UCSD-AML1 (cell line): ENCODE measurements around the gene SMAD2.
A peak's percentile ranks its signal among the peaks of the same experiment; 100 is the strongest.
"Not testable (repeated sequence)": the region's sequence is repeated elsewhere in the genome, so short reads cannot be mapped to it uniquely, and the experiment has no call there.

ENCODE experiments used
- DNase-seq: peaks from one replicate; lab custom pipeline; 2025; ENCODE audit not compliant: unreplicated experiment; lab: John Stamatoyannopoulos, UW

The SMAD2 gene

DNA sequence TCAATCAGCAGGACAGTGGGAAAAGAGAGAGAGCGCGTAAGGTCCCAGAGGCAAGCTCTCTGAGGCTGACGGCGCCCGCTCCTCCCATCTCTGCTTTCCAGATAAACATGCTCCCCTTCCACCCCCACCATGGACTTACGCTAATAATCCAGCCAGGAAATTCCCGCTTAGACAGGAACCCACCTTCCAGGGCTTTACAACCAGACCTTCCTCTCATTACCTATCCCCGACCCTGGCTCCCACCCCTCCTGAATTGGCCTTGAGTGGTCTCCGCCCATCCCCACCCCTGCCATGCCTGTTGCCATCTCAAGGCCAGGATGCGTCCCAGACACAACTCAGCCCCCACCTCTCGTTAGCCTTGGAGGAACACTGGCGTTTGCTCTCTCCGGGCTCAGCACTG, 131.1 kb downstream of the SMAD2 start:
- no peak for DNase-seq

- no peak for DNase-seq
Measured at GRCh38 chr18:47798366-47798765, 132.1 kb downstream of the SMAD2 start.

- no peak for DNase-seq
Measured at GRCh38 chr18:47797126-47797525, 133.3 kb downstream of the SMAD2 start.

DNA sequence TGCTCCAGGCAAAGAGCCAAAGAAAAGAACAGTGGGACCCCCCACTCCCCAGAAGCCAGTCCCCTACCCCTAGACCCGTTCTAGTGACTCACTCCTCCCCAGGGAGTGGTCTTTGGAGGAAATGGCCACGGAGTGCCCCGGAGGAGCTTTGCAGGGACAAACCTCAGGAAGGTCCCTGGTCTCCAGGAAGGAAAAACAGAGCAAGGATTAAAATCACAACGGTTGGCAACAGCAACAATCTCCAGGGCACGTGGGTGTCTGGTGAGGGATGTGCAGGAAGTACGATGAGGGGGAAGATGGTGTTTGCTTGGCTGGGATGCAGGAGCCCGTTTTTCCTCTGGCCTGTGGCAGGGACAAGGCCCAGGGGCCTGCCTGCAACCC, 135.0 kb downstream of the SMAD2 start:
- no peak for DNase-seq

GRCh38 chr18:47794725-47795433, 135.6 kb downstream of the SMAD2 start:
- DNase-seq, result no peak

DNA sequence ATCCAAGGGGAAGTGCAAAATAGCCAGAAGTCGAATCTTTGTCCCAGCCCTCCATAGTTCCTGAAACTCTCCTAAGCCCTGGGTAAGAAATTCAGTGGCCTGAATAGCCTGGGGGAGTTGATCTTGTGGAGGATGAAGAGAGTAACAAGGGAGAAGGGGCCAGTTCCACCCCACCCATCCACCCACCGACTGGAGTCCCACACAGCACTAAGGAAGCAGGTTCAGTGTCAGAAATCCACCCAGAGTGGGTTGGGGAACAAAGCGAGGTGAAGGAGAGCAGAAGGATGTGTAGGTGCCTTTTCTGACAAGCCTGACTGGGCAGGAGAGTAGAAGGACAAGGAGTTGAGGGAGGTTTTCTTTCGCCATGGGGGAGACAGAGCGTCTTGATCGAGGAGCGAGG, 136.8 kb downstream of the SMAD2 start:
- DNase-seq, result no peak

DNA sequence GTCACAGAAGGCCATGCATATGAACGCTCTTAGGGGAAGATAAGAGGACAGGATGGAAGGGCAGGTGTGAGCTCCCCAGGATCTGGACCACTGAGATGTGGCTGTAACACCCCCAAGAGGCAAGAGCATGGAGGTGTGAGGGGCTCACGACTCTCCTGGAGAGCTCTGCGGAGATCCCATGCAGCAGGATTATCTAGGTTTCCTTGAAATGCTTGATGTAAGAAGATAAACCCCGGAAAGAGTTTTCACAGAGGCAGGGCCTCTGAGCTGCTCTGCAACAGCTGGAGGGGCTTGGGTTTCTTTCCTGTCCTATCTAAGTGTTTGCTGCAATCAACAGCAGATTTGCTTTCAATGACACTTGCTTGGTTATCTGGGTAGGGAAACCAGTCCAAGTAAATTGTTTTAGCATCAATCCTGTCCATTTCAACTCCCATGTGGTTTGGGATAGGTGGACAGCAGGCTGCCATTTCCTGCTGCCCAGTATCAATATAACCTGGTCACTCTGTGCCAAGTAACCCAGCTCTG, 138.9 kb downstream of the SMAD2 start:
- no peak for DNase-seq

DNA sequence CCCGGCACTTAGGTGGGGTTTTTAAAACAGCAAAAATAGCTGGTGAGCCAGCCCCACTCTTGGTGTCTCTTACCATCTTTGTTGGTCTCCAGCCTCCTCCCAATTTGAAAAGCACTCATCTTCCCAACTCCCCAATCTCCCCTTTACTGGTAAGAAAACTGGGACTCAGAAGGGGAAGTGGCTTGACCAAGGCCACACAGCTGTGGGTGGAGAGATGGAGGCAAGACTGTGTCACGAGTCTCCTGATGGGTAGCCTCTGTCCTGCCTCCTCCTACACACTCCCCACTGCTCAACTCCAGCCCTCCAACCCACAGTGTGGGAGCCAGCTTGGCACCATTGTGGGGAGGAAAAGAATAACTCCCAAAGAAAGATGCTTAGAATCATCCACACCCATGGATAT, 140.4 kb downstream of the SMAD2 start:
- DNase-seq, result no peak

GRCh38 chr18:47788621-47789020, 141.8 kb downstream of the SMAD2 start:
- DNase-seq, result no peak

DNA sequence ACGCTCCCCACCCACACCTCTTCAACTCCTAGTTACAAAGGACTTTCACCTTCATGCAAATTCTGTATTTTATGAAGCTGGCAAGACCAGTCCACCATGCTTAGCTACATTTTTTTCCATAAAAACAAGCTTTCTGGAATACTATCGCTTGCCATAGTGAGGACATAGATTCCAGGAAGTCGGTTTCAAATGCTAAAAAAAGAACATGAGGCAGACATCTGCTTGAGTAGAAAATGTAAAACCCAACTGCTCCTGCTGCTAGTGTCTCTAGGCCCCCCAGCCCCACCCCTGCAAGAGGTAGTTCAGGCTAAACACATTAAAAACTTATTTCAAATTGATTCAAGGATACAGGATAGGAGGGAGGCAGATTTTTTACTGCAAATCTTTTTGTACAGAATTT, 148.9 kb downstream of the SMAD2 start:
- no peak for DNase-seq

DNA sequence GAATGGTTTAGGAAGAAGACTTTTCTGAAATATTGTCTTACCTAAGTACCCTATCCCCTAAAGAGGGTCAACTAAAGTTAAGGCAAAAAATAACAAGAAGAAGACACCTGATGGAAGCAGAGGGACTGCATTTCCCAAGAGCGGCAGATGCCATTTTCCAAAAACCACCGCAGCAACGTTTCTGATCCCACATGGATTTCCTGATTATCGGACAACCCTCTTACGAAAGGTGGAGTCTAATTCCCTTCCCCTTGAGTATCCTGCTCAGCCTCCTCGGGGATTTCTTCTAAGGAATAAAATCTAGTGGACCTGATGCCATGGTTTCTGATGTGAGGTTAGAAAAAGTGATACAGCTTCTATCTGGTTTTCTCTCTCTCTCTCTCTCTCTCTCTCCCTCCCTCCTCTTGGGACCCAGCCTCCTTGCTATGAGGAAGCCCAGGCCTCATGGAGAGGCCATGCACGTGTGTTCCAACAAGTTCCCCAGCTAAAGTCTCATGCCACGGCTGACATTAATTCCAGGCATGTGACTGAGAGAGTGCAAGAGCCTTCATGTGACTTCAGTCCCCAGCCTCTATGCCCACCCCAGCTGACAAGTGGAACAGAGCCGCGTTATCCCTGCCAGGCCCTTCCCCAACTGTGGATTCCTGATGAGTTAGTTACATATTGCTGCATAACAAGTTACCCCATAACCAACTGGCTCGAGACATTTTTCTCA, 150.3 kb downstream of the SMAD2 start:
- DNase-seq, result no peak

GRCh38 chr18:47779381-47779780, 151.1 kb downstream of the SMAD2 start:
- no peak for DNase-seq

- DNase-seq, result no peak
Measured at GRCh38 chr18:47777626-47778025, 152.8 kb downstream of the SMAD2 start.

GRCh38 chr18:47775961-47776360, 154.5 kb downstream of the SMAD2 start:
- DNase-seq, result no peak

- DNase-seq, result no peak
Measured at GRCh38 chr18:47773931-47774330, 156.5 kb downstream of the SMAD2 start.

GRCh38 chr18:47772374-47773248, 157.8 kb downstream of the SMAD2 start:
- DNase-seq, result peak; percentile 79

DNA sequence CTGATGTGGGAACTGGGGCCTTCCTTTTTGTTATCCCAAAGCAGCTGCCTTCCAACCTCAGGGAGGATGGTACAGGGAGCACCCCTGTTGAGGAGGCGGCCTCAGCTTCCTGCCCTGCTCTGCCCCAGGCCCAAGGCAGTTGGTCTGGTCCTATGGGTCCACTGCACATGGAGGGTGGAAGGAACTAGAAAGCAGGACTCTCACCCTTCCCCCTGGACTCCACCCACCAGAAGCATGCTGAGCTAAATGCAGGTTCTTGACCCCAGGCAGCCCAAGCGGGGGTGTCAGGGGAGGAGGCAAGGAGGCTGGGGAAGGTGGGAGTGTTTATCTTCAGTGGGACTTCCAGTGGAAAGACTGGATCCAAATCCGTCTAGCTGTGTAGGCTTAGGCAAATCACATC, 158.5 kb downstream of the SMAD2 start:
- DNase-seq, result no peak

- no peak for DNase-seq
Measured at GRCh38 chr18:47767699-47768098, 162.8 kb downstream of the SMAD2 start.

DNA sequence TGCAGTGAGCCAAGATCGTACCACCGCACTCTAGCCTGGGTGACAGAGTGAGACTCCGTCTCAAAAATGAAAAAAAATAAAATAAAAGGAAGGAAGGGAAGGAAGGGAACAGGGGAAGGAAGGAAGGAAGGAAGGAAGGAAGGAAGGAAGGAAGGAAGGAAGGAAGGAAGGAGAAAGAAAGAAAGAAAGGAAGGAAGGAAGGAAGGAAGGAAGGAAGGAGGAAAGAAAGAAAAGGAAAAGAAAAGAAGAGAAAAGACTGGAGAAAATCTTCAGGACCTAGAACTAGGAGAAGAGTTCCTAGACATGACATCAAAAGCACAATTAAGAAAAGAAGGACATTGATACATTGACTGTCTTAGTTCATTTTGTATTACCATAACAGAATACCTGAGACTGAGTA, 163.3 kb downstream of the SMAD2 start:
- not testable (repeated sequence) for DNase-seq
